ENCODE measurements around the gene VANGL1.

The VANGL1 gene

DNA sequence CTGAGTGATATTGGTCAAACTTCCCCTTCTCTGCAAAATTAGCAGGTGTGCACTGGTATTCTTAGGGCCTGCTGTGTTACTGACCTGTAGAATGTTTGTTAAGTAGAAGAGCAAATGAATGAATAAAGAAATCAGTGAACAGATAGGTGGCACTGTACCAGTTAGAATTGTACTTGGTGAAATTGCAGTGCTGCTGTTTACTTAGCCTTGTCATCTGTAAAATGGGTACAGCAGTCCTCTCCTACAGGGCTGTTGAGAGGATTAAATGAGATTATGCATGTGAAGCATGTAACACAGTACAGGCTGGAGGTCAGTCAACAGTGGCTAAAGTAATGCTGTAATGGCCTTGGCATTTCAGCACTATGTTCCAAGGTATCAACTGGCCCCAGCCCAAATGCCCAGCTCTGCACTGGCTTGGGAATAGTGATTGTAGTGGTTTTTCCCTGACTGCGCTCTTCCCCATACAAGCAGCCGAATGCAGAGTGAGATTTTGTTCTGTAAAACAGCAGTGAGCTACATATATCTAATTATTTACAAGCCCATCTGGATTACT is 10.5 kb downstream of the VANGL1 start:
- Histone ChIP-seq H3K9me3 (ENCODE audit: control insufficient read depth in 2 of 2, low read length in 2 of 2) (no peaks in the 10 kb centered on the region), H3K27me3 (ENCODE audit: control insufficient read depth in 2 of 2, insufficient read depth in 2 of 2, low read length in 2 of 2) (no peaks in the 10 kb centered on the region), H3K36me3 (ENCODE audit: control insufficient read depth in 2 of 2, insufficient read depth in 2 of 2, low read length in 2 of 2) (peaks cover 11 to 13% of the 10 kb centered on the region in 2 donors), H3K4me1 (ENCODE audit: control insufficient read depth in 2 of 2, insufficient read depth in 2 of 2, low read length in 2 of 2) (peaks cover 32 to 39% of the 10 kb centered on the region in 2 donors), H3K4me3 (ENCODE audit: low read length in 2 of 2) (no peak overlapping the region), H3K27ac (ENCODE audit: low read depth in 2 of 2, low read length in 2 of 2) (peak overlapping the region in 1 of 2 donors; percentile 38), H3K9ac (ENCODE audit: low read depth in 1 of 2, low read length in 2 of 2) (no peak overlapping the region)

DNA sequence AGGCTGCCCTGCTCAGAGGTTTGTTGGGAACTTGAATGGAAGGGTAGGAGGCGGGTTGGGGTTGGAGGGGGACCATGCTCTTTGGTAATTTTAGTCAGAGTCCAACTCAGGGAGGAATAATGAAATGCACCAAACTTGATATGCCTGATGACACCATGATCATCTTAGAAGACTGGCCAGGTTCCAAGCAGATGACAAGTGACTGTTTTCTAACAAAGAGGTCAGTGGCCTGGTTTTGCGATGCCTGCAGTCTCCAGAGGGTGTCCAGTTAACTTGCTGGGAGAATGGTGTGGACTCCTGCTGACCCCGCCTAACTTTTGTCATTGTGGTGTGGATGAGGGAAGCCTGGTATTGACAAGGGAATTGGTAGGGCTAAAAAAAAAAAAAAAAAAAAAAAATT is 12.4 kb downstream of the VANGL1 start:
- Histone ChIP-seq H3K9me3 (ENCODE audit: control insufficient read depth in 2 of 2, low read length in 2 of 2) (no peaks in the 10 kb centered on the region), H3K27me3 (ENCODE audit: control insufficient read depth in 2 of 2, insufficient read depth in 2 of 2, low read length in 2 of 2) (no peaks in the 10 kb centered on the region), H3K27ac (ENCODE audit: low read depth in 2 of 2, low read length in 2 of 2) (no peak overlapping the region), H3K4me3 (ENCODE audit: low read length in 2 of 2) (no peak overlapping the region), H3K36me3 (ENCODE audit: control insufficient read depth in 2 of 2, insufficient read depth in 2 of 2, low read length in 2 of 2) (peaks cover 20 to 21% of the 10 kb centered on the region in 2 donors), H3K9ac (ENCODE audit: low read depth in 1 of 2, low read length in 2 of 2) (no peak overlapping the region), H3K4me1 (ENCODE audit: control insufficient read depth in 2 of 2, insufficient read depth in 2 of 2, low read length in 2 of 2) (peaks cover 22% of the 10 kb centered on the region in 2 donors)

DNA sequence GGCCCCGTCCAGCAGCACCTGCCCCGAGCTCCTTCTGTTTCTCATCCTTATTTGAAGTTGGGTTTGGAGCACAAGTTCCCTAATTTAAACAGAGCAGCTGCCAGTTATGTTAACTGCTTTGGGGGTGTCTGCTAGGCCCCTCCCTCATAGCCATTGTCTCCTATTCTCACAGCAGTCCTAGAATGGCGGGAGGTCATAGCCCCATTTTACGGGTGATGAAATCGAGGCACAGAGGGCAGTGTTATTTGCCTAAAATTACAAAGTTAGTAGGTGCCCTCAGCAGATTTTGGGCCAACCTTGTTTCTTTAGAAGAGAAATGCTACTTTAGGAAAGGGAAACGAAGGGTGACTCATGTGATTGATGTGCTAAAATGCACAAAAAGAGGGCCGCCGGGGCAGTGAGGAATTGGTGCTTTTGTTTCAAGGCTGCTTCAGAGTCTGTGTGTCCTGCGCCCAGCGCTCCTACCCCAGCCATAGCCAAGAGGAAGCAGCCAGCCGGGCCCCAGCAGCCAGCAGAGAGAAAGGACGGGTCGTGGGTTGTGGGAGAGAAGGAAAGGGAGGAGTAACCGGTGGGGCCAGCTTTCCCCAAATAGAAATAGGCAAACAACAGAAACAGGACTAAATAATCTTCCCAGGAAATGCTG is 13.0 kb downstream of the VANGL1 start:
- Histone ChIP-seq H3K4me3 (ENCODE audit: low read length in 2 of 2) (no peak overlapping the region), H3K27me3 (ENCODE audit: control insufficient read depth in 2 of 2, insufficient read depth in 2 of 2, low read length in 2 of 2) (no peaks in the 10 kb centered on the region), H3K27ac (ENCODE audit: low read depth in 2 of 2, low read length in 2 of 2) (no peak overlapping the region), H3K36me3 (ENCODE audit: control insufficient read depth in 2 of 2, insufficient read depth in 2 of 2, low read length in 2 of 2) (peaks cover 24 to 26% of the 10 kb centered on the region in 2 donors), H3K4me1 (ENCODE audit: control insufficient read depth in 2 of 2, insufficient read depth in 2 of 2, low read length in 2 of 2) (peaks cover 15 to 16% of the 10 kb centered on the region in 2 donors), H3K9ac (ENCODE audit: low read depth in 1 of 2, low read length in 2 of 2) (no peak overlapping the region), H3K9me3 (ENCODE audit: control insufficient read depth in 2 of 2, low read length in 2 of 2) (no peaks in the 10 kb centered on the region)

DNA sequence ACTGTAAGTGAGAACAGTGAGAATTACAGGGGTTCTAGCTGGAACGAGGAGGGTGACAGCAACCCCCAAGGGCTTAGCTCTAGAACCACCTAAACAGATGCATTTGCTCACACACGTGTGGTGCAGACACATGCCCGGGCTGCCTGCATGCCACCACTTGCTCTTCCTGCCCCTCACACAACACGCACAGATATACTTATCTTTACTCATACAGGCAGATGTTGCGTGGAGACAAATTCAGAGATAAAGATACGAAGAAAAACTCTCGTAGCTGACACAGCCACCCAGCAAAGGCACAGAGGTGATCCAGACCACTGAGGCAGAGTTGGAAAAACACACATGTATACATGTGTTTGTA is 13.5 kb downstream of the VANGL1 start:
- Histone ChIP-seq H3K4me1 (ENCODE audit: control insufficient read depth in 2 of 2, insufficient read depth in 2 of 2, low read length in 2 of 2) (peaks cover 10 to 11% of the 10 kb centered on the region in 2 donors), H3K27ac (ENCODE audit: low read depth in 2 of 2, low read length in 2 of 2) (no peak overlapping the region), H3K4me3 (ENCODE audit: low read length in 2 of 2) (no peak overlapping the region), H3K27me3 (ENCODE audit: control insufficient read depth in 2 of 2, insufficient read depth in 2 of 2, low read length in 2 of 2) (no peaks in the 10 kb centered on the region), H3K9me3 (ENCODE audit: control insufficient read depth in 2 of 2, low read length in 2 of 2) (no peaks in the 10 kb centered on the region), H3K36me3 (ENCODE audit: control insufficient read depth in 2 of 2, insufficient read depth in 2 of 2, low read length in 2 of 2) (peaks cover 28 to 29% of the 10 kb centered on the region in 2 donors), H3K9ac (ENCODE audit: low read depth in 1 of 2, low read length in 2 of 2) (no peak overlapping the region)

DNA sequence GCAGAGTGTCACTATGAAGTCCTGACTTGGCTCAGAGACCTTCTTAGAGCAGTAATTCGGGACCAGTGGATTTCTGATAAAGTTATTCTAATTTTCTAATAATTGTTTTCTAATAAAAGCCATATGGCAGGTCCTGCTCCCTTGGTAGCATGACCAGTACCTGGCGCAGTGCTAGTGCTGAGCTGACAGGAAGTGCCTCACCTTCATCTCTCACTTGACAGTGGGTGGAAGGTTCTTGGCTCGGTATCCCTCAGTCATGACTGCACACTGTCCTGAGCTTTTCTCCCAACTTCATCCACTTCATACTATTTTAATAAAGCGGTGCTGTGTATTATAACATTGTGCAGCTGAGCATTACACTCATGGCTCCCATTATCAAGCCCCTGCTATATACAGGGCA is 14.1 kb downstream of the VANGL1 start:
- H3K27me3 ChIP-seq (ENCODE audit: control insufficient read depth in 2 of 2, insufficient read depth in 2 of 2, low read length in 2 of 2) = no peaks in the 10 kb centered on the region
- H3K9ac ChIP-seq (ENCODE audit: low read depth in 1 of 2, low read length in 2 of 2) = no peak overlapping the region
- H3K9me3 ChIP-seq (ENCODE audit: control insufficient read depth in 2 of 2, low read length in 2 of 2) = no peaks in the 10 kb centered on the region
- H3K4me3 ChIP-seq (ENCODE audit: low read length in 2 of 2) = no peak overlapping the region
- H3K4me1 ChIP-seq (ENCODE audit: control insufficient read depth in 2 of 2, insufficient read depth in 2 of 2, low read length in 2 of 2) = peaks cover 5% of the 10 kb centered on the region in 2 donors
- H3K27ac ChIP-seq (ENCODE audit: low read depth in 2 of 2, low read length in 2 of 2) = no peak overlapping the region
- peaks cover 31 to 32% of the 10 kb centered on the region in 2 donors for H3K36me3 ChIP-seq (ENCODE audit: control insufficient read depth in 2 of 2, insufficient read depth in 2 of 2, low read length in 2 of 2)

DNA sequence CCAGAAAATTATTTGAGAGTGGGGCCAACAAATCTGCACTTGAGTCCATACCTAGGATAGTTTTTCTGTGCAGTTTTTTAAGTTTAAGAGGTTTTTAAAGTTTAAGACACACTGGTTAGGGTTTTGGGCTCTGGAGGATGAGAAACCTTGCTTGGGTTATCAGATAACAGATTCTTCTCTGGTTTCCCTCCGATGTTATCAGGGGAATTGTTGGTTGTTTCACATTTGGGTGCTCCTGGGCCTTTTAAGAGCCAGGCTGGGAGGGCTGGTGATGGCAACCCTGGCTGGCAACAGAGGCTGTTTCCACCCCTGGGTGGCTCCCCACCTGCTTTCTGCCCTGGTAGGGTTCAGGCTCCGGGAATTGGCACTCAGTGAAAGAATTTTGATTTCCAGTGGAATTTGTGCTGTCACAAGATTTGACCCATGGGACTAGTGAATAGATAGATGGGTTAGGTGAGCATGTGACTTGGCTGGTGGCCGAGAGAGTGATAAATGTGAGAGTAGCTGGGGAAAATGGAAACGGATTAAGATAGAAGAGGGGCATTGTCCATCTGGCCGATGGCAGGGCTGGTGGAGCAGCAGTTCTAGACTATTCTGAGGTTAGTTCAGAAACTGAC is 14.8 kb downstream of the VANGL1 start:
- Histone ChIP-seq H3K4me3 (ENCODE audit: low read length in 2 of 2) (no peak overlapping the region), H3K27ac (ENCODE audit: low read depth in 2 of 2, low read length in 2 of 2) (no peak overlapping the region), H3K9me3 (ENCODE audit: control insufficient read depth in 2 of 2, low read length in 2 of 2) (no peaks in the 10 kb centered on the region), H3K27me3 (ENCODE audit: control insufficient read depth in 2 of 2, insufficient read depth in 2 of 2, low read length in 2 of 2) (no peaks in the 10 kb centered on the region), H3K36me3 (ENCODE audit: control insufficient read depth in 2 of 2, insufficient read depth in 2 of 2, low read length in 2 of 2) (peaks cover 33 to 34% of the 10 kb centered on the region in 2 donors), H3K4me1 (ENCODE audit: control insufficient read depth in 2 of 2, insufficient read depth in 2 of 2, low read length in 2 of 2) (peaks cover 0 to 3% of the 10 kb centered on the region in 2 donors), H3K9ac (ENCODE audit: low read depth in 1 of 2, low read length in 2 of 2) (no peak overlapping the region)

DNA sequence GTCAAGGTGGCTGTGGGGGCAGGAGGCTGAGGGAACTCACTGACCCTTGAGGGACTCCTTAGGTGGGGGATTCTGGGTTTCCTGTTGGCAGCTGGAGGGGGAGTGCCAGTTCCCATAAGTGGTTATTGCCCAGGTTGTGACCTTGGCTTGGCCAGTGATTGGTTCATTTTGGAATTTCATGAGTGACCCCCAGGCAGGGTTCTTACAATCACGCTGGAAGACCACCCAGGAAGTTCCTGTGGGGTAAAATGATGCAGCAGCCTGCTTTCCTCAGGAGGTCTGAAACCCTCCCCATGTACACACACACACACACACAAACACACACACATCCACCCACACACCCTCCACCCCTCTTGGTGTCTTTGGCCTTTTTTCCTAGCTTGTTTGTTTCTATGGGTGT is 16.9 kb downstream of the VANGL1 start:
- Histone ChIP-seq H3K4me3 (ENCODE audit: low read length in 2 of 2) (no peak overlapping the region), H3K9me3 (ENCODE audit: control insufficient read depth in 2 of 2, low read length in 2 of 2) (no peaks in the 10 kb centered on the region), H3K27me3 (ENCODE audit: control insufficient read depth in 2 of 2, insufficient read depth in 2 of 2, low read length in 2 of 2) (no peaks in the 10 kb centered on the region), H3K36me3 (ENCODE audit: control insufficient read depth in 2 of 2, insufficient read depth in 2 of 2, low read length in 2 of 2) (peaks cover 28 to 33% of the 10 kb centered on the region in 2 donors), H3K4me1 (ENCODE audit: control insufficient read depth in 2 of 2, insufficient read depth in 2 of 2, low read length in 2 of 2) (no peaks in the 10 kb centered on the region), H3K27ac (ENCODE audit: low read depth in 2 of 2, low read length in 2 of 2) (no peak overlapping the region), H3K9ac (ENCODE audit: low read depth in 1 of 2, low read length in 2 of 2) (no peak overlapping the region)

DNA sequence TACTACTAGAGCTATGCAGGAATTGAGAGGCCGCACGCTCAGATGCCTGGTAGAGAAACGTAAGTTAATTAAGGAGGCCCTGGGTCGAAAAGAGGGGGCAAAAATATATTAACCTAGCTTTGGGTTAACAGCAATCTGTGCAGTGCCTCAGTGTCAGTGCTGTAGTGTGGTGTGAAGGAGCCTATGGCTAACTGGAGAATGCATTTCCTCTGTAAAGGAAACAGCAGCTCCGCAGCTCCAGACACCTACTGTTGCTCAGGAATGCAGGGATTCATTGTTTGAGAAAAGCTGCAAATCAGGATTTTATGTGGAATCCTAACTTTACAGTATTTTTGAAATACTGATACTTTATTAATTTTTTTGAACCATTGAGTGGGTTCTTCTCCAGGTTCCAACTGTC is 18.4 kb downstream of the VANGL1 start:
- Histone ChIP-seq H3K9me3 (ENCODE audit: control insufficient read depth in 2 of 2, low read length in 2 of 2) (no peaks in the 10 kb centered on the region), H3K36me3 (ENCODE audit: control insufficient read depth in 2 of 2, insufficient read depth in 2 of 2, low read length in 2 of 2) (peaks cover 35 to 47% of the 10 kb centered on the region in 2 donors)

DNA sequence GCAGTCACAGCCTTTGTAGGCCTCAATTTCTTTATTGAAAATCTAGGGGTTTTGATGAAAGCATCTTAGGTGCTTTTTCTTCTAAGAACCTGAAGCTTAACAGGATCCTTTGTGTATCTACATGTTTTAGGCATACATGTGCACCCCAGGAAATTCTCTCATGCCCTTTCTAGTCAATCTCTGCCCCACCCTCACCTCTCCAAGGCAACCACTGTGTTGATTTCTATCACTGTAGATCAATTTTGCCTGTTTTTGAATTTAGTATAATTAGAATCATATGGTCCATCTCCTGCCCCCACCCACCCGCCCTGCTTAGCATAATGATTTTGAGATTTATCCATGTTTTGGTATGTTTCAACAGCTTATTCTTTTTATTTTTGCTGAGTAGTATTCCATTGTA is 19.4 kb downstream of the VANGL1 start:
- no peak overlapping the region for H3K4me3 ChIP-seq (ENCODE audit: low read length in 2 of 2)
- H3K9ac ChIP-seq (ENCODE audit: low read depth in 1 of 2, low read length in 2 of 2) = no peak overlapping the region
- H3K4me1 ChIP-seq (ENCODE audit: control insufficient read depth in 2 of 2, insufficient read depth in 2 of 2, low read length in 2 of 2) = peaks cover 0 to 5% of the 10 kb centered on the region in 2 donors
- no peaks in the 10 kb centered on the region for H3K27me3 ChIP-seq (ENCODE audit: control insufficient read depth in 2 of 2, insufficient read depth in 2 of 2, low read length in 2 of 2)
- H3K9me3 ChIP-seq (ENCODE audit: control insufficient read depth in 2 of 2, low read length in 2 of 2) = no peaks in the 10 kb centered on the region
- peaks cover 41 to 48% of the 10 kb centered on the region in 2 donors for H3K36me3 ChIP-seq (ENCODE audit: control insufficient read depth in 2 of 2, insufficient read depth in 2 of 2, low read length in 2 of 2)
- no peak overlapping the region for H3K27ac ChIP-seq (ENCODE audit: low read depth in 2 of 2, low read length in 2 of 2)

More for the DNA sequence above, 18.4 kb downstream of the VANGL1 start:
- Histone ChIP-seq H3K27me3 (ENCODE audit: control insufficient read depth in 2 of 2, insufficient read depth in 2 of 2, low read length in 2 of 2) (no peaks in the 10 kb centered on the region), H3K4me3 (ENCODE audit: low read length in 2 of 2) (no peak overlapping the region), H3K27ac (ENCODE audit: low read depth in 2 of 2, low read length in 2 of 2) (no peak overlapping the region), H3K9ac (ENCODE audit: low read depth in 1 of 2, low read length in 2 of 2) (no peak overlapping the region), H3K4me1 (ENCODE audit: control insufficient read depth in 2 of 2, insufficient read depth in 2 of 2, low read length in 2 of 2) (peaks cover 0 to 3% of the 10 kb centered on the region in 2 donors)

DNA sequence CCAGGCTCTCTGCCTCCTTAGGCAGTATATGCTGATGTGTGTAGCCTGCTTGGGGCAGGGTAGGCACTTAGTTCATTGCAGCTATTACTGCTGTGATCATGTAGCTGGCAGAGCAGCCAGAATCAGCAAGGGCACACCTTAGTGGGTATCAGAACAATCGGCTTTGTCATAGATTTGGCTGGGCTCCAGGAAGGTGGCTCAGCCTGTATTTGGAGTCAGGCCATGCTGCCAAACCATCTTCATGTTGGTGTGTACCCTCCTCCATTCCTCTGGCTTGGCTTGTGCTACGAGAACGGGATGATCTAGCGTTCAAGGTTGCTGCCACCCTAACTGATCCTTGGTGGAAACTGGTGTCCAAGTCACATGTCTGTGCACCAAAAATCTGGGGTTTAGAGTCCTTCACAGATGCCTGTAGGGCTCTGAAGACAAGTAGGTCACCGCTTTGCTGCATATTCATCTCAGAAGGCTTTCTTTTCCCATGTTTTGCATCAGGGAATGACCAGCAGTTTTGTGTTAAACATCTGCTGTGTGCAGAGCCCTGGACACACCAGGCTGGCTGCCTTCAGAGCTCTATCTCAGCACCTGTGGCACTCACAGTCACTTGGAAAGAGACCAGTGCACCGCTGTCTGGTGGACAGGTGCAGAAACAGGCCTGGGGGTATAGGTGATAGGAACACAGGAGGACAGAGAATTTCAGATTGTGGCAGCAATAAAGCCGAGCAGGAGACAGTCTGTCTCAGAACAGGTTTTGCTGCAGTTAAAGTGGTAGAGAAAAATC is 23.7 kb downstream of the VANGL1 start:
- H3K27ac ChIP-seq (ENCODE audit: low read depth in 2 of 2, low read length in 2 of 2) = no peak overlapping the region

More for the DNA sequence above, 23.7 kb downstream of the VANGL1 start:
- H3K27me3 ChIP-seq (ENCODE audit: control insufficient read depth in 2 of 2, insufficient read depth in 2 of 2, low read length in 2 of 2) = no peaks in the 10 kb centered on the region
- no peak overlapping the region for H3K4me3 ChIP-seq (ENCODE audit: low read length in 2 of 2)
- no peak overlapping the region for H3K9ac ChIP-seq (ENCODE audit: low read depth in 1 of 2, low read length in 2 of 2)
- peaks cover 35 to 45% of the 10 kb centered on the region in 2 donors for H3K36me3 ChIP-seq (ENCODE audit: control insufficient read depth in 2 of 2, insufficient read depth in 2 of 2, low read length in 2 of 2)
- H3K4me1 ChIP-seq (ENCODE audit: control insufficient read depth in 2 of 2, insufficient read depth in 2 of 2, low read length in 2 of 2) = peaks cover 8 to 12% of the 10 kb centered on the region in 2 donors
- no peaks in the 10 kb centered on the region for H3K9me3 ChIP-seq (ENCODE audit: control insufficient read depth in 2 of 2, low read length in 2 of 2)

Data from mucosa of rectum (tissue), 2 donors.